Subcutaneous abdominal adipose tissue (tissue), 5 donors: ENCODE data around the gene IFNL3.
"Not testable (repeated sequence)": the region's sequence is repeated elsewhere in the genome, so short reads cannot be mapped to it uniquely, and the experiment has no call there.

Experiments used
- H3K27ac ChIP-seq: one replicate; pipeline ENCODE4 v1.7.0; 2013; ENCODE audit warnings: low read depth, mild to moderate bottlenecking, inconsistent platforms, low read length, moderate library complexity
- H3K27me3 ChIP-seq, 5 donors: one replicate each; pipeline ENCODE4 v1.7.0; 2013; ENCODE audit warnings: low read length in 5 of 5, inconsistent platforms in 1 of 5; ENCODE audit not compliant: control insufficient read depth in 5 of 5, insufficient read depth in 4 of 5
- H3K36me3 ChIP-seq, 5 donors: one replicate each; pipeline ENCODE4 v1.7.0; 2013; ENCODE audit warnings: low read length in 5 of 5; ENCODE audit not compliant: control insufficient read depth in 5 of 5, insufficient read depth in 5 of 5
- H3K4me1 ChIP-seq, 5 donors: one replicate each; pipeline ENCODE4 v1.7.0; 2013; ENCODE audit warnings: low read length in 5 of 5, mild to moderate bottlenecking in 3 of 5, moderate library complexity in 1 of 5; ENCODE audit not compliant: control insufficient read depth in 5 of 5, insufficient read depth in 5 of 5
- H3K4me3 ChIP-seq, 5 donors: one replicate each; pipeline ENCODE4 v1.7.0; 2013; ENCODE audit warnings: low read length in 5 of 5, low read depth in 1 of 5
- H3K9ac ChIP-seq, 5 donors: one replicate each; pipeline ENCODE4 v1.7.0; 2013; ENCODE audit warnings: low read length in 5 of 5, mild to moderate bottlenecking in 4 of 5, moderate library complexity in 3 of 5
- H3K9me3 ChIP-seq, 5 donors: one replicate each; pipeline ENCODE4 v1.7.0; 2013; ENCODE audit warnings: low read length in 5 of 5; ENCODE audit not compliant: control insufficient read depth in 5 of 5
- donor health status: healthy.
- donor health status: healthy.
- donor health status: healthy.
- donor health status: healthy.
- donor health status: healthy.

Gene IFNL3

GRCh38 chr19:39268531-39269223 is 23.9 kb upstream of the IFNL3 start:
- H3K27me3 ChIP-seq, result peaks cover 24 to 36% (median 26%) of the 10 kb centered on the region in 5 donors
- not testable (repeated sequence) for H3K27ac ChIP-seq

GRCh38 chr19:39268085-39268484 is 23.3 kb upstream of the IFNL3 start, which contains the start of gene IFNL2:
Gene IFNL2, plus strand, starts transcription at chr19:39268396. Its CDS starts 173 bp downstream, at chr19:39268569.
- not testable (repeated sequence) for H3K9ac ChIP-seq, H3K9me3 ChIP-seq, H3K27ac ChIP-seq, H3K4me3 ChIP-seq, H3K36me3 ChIP-seq
- Histone ChIP-seq H3K27me3 (peaks cover 28 to 42% (median 30%) of the 10 kb centered on the region in 5 donors), H3K4me1 (peaks cover 0 to 21% (median 17%) of the 10 kb centered on the region in 5 donors)

More at GRCh38 chr19:39268531-39269223, 23.9 kb upstream of the IFNL3 start:
- H3K4me3 ChIP-seq, H3K36me3 ChIP-seq, H3K9me3 ChIP-seq, H3K9ac ChIP-seq: not testable (repeated sequence)
- peaks cover 0 to 19% (median 17%) of the 10 kb centered on the region in 5 donors for H3K4me1 ChIP-seq

- Histone ChIP-seq H3K4me1 (peaks cover 0 to 21% (median 17%) of the 10 kb centered on the region in 5 donors), H3K27me3 (peaks cover 29 to 48% (median 44%) of the 10 kb centered on the region in 5 donors)
These were observed 20.6 kb upstream of the IFNL3 start for GRCh38 chr19:39265321-39265916.

GRCh38 chr19:39264306-39265290 is 19.8 kb upstream of the IFNL3 start:
- peaks cover 0 to 21% (median 17%) of the 10 kb centered on the region in 5 donors for H3K4me1 ChIP-seq
- no peak overlapping the region for H3K27ac ChIP-seq
- no peaks in the 10 kb centered on the region for H3K36me3 ChIP-seq
- H3K9ac ChIP-seq, result no peak overlapping the region
- H3K9me3 ChIP-seq, result no peaks in the 10 kb centered on the region
- peaks cover 28 to 50% (median 46%) of the 10 kb centered on the region in 5 donors for H3K27me3 ChIP-seq
- no peak overlapping the region for H3K4me3 ChIP-seq

More at GRCh38 chr19:39265321-39265916, 20.6 kb upstream of the IFNL3 start:
- Histone ChIP-seq H3K27ac (no peak overlapping the region), H3K9me3 (no peaks in the 10 kb centered on the region), H3K4me3 (no peak overlapping the region), H3K9ac (no peak overlapping the region), H3K36me3 (no peaks in the 10 kb centered on the region)

- no peaks in the 10 kb centered on the region for H3K36me3 ChIP-seq
- H3K9ac ChIP-seq, result no peak overlapping the region
- H3K9me3 ChIP-seq, result no peaks in the 10 kb centered on the region
- peaks cover 28 to 50% (median 46%) of the 10 kb centered on the region in 5 donors for H3K27me3 ChIP-seq
- peaks cover 0 to 21% (median 17%) of the 10 kb centered on the region in 5 donors for H3K4me1 ChIP-seq
- H3K4me3 ChIP-seq, result no peak overlapping the region
- H3K27ac ChIP-seq, result no peak overlapping the region
These were observed 19.1 kb upstream of the IFNL3 start for GRCh38 chr19:39263912-39264305.

GRCh38 chr19:39262496-39262895 is 17.7 kb upstream of the IFNL3 start:
- no peak overlapping the region for H3K27ac ChIP-seq
- no peak overlapping the region for H3K4me3 ChIP-seq
- H3K9ac ChIP-seq, result no peak overlapping the region
- peaks cover 0 to 21% (median 17%) of the 10 kb centered on the region in 5 donors for H3K4me1 ChIP-seq
- no peaks in the 10 kb centered on the region for H3K9me3 ChIP-seq
- peaks cover 28 to 52% (median 44%) of the 10 kb centered on the region in 5 donors for H3K27me3 ChIP-seq
- H3K36me3 ChIP-seq, result no peaks in the 10 kb centered on the region

GRCh38 chr19:39261704-39262103 is 16.9 kb upstream of the IFNL3 start:
- Histone ChIP-seq H3K27me3 (peaks cover 28 to 52% (median 46%) of the 10 kb centered on the region in 5 donors), H3K4me1 (peaks cover 0 to 21% (median 17%) of the 10 kb centered on the region in 5 donors), H3K27ac (no peak overlapping the region), H3K36me3 (no peaks in the 10 kb centered on the region), H3K4me3 (no peak overlapping the region), H3K9me3 (peaks cover 0 to 2% (median 0%) of the 10 kb centered on the region in 5 donors), H3K9ac (no peak overlapping the region)

GRCh38 chr19:39257227-39257626 is 12.4 kb upstream of the IFNL3 start:
- H3K27me3 ChIP-seq, result peaks cover 3 to 26% (median 11%) of the 10 kb centered on the region in 5 donors
- H3K4me1 ChIP-seq, result no peaks in the 10 kb centered on the region
- no peak overlapping the region for H3K9ac ChIP-seq
- no peak overlapping the region for H3K4me3 ChIP-seq
- peaks cover 0 to 5% (median 0%) of the 10 kb centered on the region in 5 donors for H3K9me3 ChIP-seq
- no peak overlapping the region for H3K27ac ChIP-seq
- H3K36me3 ChIP-seq, result no peaks in the 10 kb centered on the region

- H3K9ac ChIP-seq, result no peak overlapping the region
- H3K36me3 ChIP-seq, result no peaks in the 10 kb centered on the region
- no peaks in the 10 kb centered on the region for H3K4me1 ChIP-seq
- H3K27ac ChIP-seq, result no peak overlapping the region
- H3K27me3 ChIP-seq, result peaks cover 0 to 12% (median 3%) of the 10 kb centered on the region in 5 donors
- H3K9me3 ChIP-seq, result peaks cover 0 to 5% (median 0%) of the 10 kb centered on the region in 5 donors
- H3K4me3 ChIP-seq, result no peak overlapping the region
These were observed 9.9 kb upstream of the IFNL3 start for GRCh38 chr19:39254531-39255345.
